Measurements from ENCODE around the gene UBTD2.

- TF ChIP-seq, protein P1, sequence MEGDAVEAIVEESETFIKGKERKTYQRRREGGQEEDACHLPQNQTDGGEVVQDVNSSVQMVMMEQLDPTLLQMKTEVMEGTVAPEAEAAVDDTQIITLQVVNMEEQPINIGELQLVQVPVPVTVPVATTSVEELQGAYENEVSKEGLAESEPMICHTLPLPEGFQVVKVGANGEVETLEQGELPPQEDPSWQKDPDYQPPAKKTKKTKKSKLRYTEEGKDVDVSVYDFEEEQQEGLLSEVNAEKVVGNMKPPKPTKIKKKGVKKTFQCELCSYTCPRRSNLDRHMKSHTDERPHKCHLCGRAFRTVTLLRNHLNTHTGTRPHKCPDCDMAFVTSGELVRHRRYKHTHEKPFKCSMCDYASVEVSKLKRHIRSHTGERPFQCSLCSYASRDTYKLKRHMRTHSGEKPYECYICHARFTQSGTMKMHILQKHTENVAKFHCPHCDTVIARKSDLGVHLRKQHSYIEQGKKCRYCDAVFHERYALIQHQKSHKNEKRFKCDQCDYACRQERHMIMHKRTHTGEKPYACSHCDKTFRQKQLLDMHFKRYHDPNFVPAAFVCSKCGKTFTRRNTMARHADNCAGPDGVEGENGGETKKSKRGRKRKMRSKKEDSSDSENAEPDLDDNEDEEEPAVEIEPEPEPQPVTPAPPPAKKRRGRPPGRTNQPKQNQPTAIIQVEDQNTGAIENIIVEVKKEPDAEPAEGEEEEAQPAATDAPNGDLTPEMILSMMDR (conservative IDR thresholded peaks at IDR 0.05; ENCODE audit: low read depth, low read length) = no peak
- no peak for TF ChIP-seq EZH2 (IDR thresholded peaks at IDR 0.05; ENCODE audit: borderline replicate concordance, low read depth, low read length, poor library complexity, severe bottlenecking)
Measured at GRCh38 chr5:172305380-172305779, 21.8 kb upstream of the UBTD2 start.

All from A673 (cell line).